Stomach (tissue), 9 donors: ENCODE results near the gene C16orf96. TPM values are rescaled to one million over a fixed set of nuclear protein-coding genes. Genes with fewer than 3 reads are reported as not detected.

ENCODE experiments used
- DNase-seq, 2 donors: peaks; one replicate each; pipeline versions ENCODE4 v3.0.0 to v3.0.0-alpha.2; 2013 to 2019
- H3K27ac ChIP-seq, 5 donors: fragments of 200-600 bp in 4 of 5; sonication (generic) in 4 of 5; one replicate each; pipeline ENCODE4 v1.5.1; 2013 to 2019; ENCODE audit warnings: mild to moderate bottlenecking in 1 of 5, moderate library complexity in 1 of 5
- H3K27me3 ChIP-seq, 3 donors: fragments of 200-600 bp; sonication (generic); one replicate each; pipeline ENCODE4 v1.5.1; 2017 to 2019; ENCODE audit warnings: mixed run types in 1 of 3
- H3K36me3 ChIP-seq, 4 donors: fragments of 200-600 bp; sonication (generic); 1 replicate in 3 of 4; 2 replicates in 1 of 4; pipeline ENCODE4 v1.5.1; 2016 to 2019
- H3K4me1 ChIP-seq, 4 donors: fragments of 200-600 bp; sonication (generic); one replicate each; pipeline ENCODE4 v1.5.1; 2016 to 2019
- H3K4me3 ChIP-seq, 4 donors: fragments of 200-600 bp; sonication (generic) in 3 of 4; one replicate each; pipeline ENCODE4 v1.5.1; 2016 to 2019; ENCODE audit warnings: mild to moderate bottlenecking in 1 of 4
- H3K9me3 ChIP-seq, 4 donors: fragments of 200-600 bp; sonication (generic); one replicate each; pipeline ENCODE4 v1.5.1; 2016 to 2019
- CTCF ChIP-seq, 7 experiments: fragments of 450-650 bp in 4 of 7; fragments of 200-600 bp in 3 of 7; sonication (generic) in 3 of 7; IDR thresholded peaks; one replicate each; pipeline ENCODE4 v1.5.1; 2016 to 2019; ENCODE audit warnings: antibody characterized with exemption in 7 of 7, control low read depth in 2 of 7, mild to moderate bottlenecking in 1 of 7
- EP300 ChIP-seq: sonication (generic); formaldehyde crosslinking; IDR thresholded peaks from one replicate; pipeline ENCODE4 v1.6.1; 2017; ENCODE audit warnings: antibody characterized with exemption
- POLR2A ChIP-seq, 4 donors: fragments of 450-650 bp; IDR thresholded peaks; one replicate each; pipeline ENCODE4 v1.6.1; 2016; ENCODE audit warnings: antibody characterized with exemption in 4 of 4, control low read depth in 2 of 4, mild to moderate bottlenecking in 1 of 4, moderate library complexity in 1 of 4
- POLR2AphosphoS5 ChIP-seq, 3 donors: sonication (generic); formaldehyde crosslinking; IDR thresholded peaks; one replicate each; pipeline ENCODE4 v1.6.1; 2016; ENCODE audit warnings: antibody characterized with exemption in 3 of 3
- WGBS, 5 donors: extraction: QIAGEN DNeasy Blood & Tissue Kit in 3 of 5; methylation state at CpG; one replicate each; pipeline versions ENCODE4 v1.1.5 to v1.1.7; 2013 to 2018; 5-methylcytosine and 5-hydroxymethylcytosine counted together
- intact Hi-C: fragments of 100-400 bp; cut with DNase I; formaldehyde crosslinking; loops from one replicate; pipeline ENCODE4 v1.15.1; 2023; ENCODE audit warnings: low total_unique reads
- polyA plus RNA-seq, 3 donors: library from polyadenylated mRNA; stranded (reverse); fragments of 200-250 nt; gene quantifications; one replicate each; pipeline ENCODE4 v1.2.3, GENCODE V29; 2013
- total RNA-seq, 5 donors: library from RNA; depleted of rRNA; stranded (reverse); fragments of >200 nt; gene quantifications; one replicate each; pipeline versions ENCODE4 v1.1.0 to v1.2.3, GENCODE V29; 2014 to 2016
- donor health status: healthy with polysubstance abuse.
- donor health status: Bipolar disorder and iron deficiency.
- donor health status: healthy.

Gene C16orf96
- total and polyA plus RNA-seq, 8 donors = 0.37 to 0.43 TPM; not detected in 6

- Histone ChIP-seq H3K9me3 (no peaks in the 10 kb centered on the region), H3K4me3 (no peak overlapping the region), H3K27me3 (no peaks in the 10 kb centered on the region), H3K27ac (peak overlapping the region in 2 of 5 donors; percentile 27 to 99), H3K4me1 (peaks cover 38 to 58% (median 45%) of the 10 kb centered on the region in 4 donors), H3K36me3 (peaks cover 22 to 41% (median 38%) of the 10 kb centered on the region in 4 donors)
- DNase-seq = no peak
- intact Hi-C loops = no loop called here
- whole genome bisulfite sequencing, 5 donors = 79 to 82% (median 80%) methylated on average over 28 to 32 of the region's 32 CpGs
- TF ChIP-seq CTCF (IDR thresholded peaks at IDR 0.05) = no peak
- TF ChIP-seq POLR2AphosphoS5 (IDR thresholded peaks at IDR 0.05) = no peak
- no peak for TF ChIP-seq POLR2A (IDR thresholded peaks at IDR 0.05)
- TF ChIP-seq EP300 = no peak
These were observed 54.2 kb downstream of the C16orf96 start for GRCh38 chr16:4610011-4611005.

GRCh38 chr16:4611337-4612021 is 55.3 kb downstream of the C16orf96 start:
- no peak for DNase-seq

GRCh38 chr16:4612474-4612931 is 56.4 kb downstream of the C16orf96 start:
- Histone ChIP-seq H3K27me3 (no peaks in the 10 kb centered on the region), H3K4me3 (peak overlapping the region; percentile 92 to 100 (median 96)), H3K27ac (peak overlapping the region in 1 of 5 donors; percentile 99), H3K4me1 (peaks cover 49 to 72% (median 60%) of the 10 kb centered on the region in 4 donors), H3K9me3 (no peaks in the 10 kb centered on the region), H3K36me3 (peaks cover 21 to 35% (median 31%) of the 10 kb centered on the region in 4 donors)
- DNase-seq = no peak
- intact Hi-C loops = no loop called here
- 84 to 95% (median 88%) methylated on average over 7 of the region's 7 CpGs for WGBS, 5 donors
- TF ChIP-seq POLR2AphosphoS5 (IDR thresholded peaks at IDR 0.05) = no peak

More at GRCh38 chr16:4611337-4612021, 55.3 kb downstream of the C16orf96 start:
- WGBS, 5 donors = 81 to 88% (median 83%) methylated on average over 17 to 22 of the region's 22 CpGs
- intact Hi-C loops = no loop called here
- H3K4me1 ChIP-seq = peaks cover 44 to 65% (median 52%) of the 10 kb centered on the region in 4 donors
- H3K4me3 ChIP-seq = peak overlapping the region in 1 of 4 donors; percentile 0
- no peaks in the 10 kb centered on the region for H3K27me3 ChIP-seq
- no peak for TF ChIP-seq CTCF (IDR thresholded peaks at IDR 0.05)
- no peak for TF ChIP-seq EP300
- TF ChIP-seq POLR2AphosphoS5 (IDR thresholded peaks at IDR 0.05) = no peak
- TF ChIP-seq POLR2A (IDR thresholded peaks at IDR 0.05) = no peak
- peak overlapping the region in 3 of 5 donors; percentile 4 to 99 (median 27) for H3K27ac ChIP-seq
- H3K36me3 ChIP-seq = peaks cover 22 to 41% (median 38%) of the 10 kb centered on the region in 4 donors
- no peaks in the 10 kb centered on the region for H3K9me3 ChIP-seq

- Histone ChIP-seq H3K27me3 (no peaks in the 10 kb centered on the region), H3K36me3 (peaks cover 16 to 29% (median 25%) of the 10 kb centered on the region in 4 donors), H3K9me3 (no peaks in the 10 kb centered on the region), H3K27ac (peak overlapping the region in 4 of 5 donors; percentile 98 to 99 (median 99)), H3K4me1 (peaks cover 55 to 78% (median 66%) of the 10 kb centered on the region in 4 donors), H3K4me3 (peak overlapping the region; percentile 92 to 100 (median 96))
- 22 to 45% (median 32%) methylated on average over 6 to 14 of the region's 14 CpGs for WGBS, 5 donors
- intact Hi-C loops = no loop called here
- peak in 1 of 2 donors; percentile 57 for DNase-seq
- TF ChIP-seq EP300 (no peak), POLR2AphosphoS5 (IDR thresholded peaks at IDR 0.05) (no peak), POLR2A (IDR thresholded peaks at IDR 0.05) (no peak), CTCF (IDR thresholded peaks at IDR 0.05) (no peak)
These were observed 57.0 kb downstream of the C16orf96 start for GRCh38 chr16:4612977-4613635.
